DMS53 (cell line): ENCODE measurements around the gene ZNF491.
"Not testable (repeated sequence)": the region's sequence is repeated elsewhere in the genome, so short reads cannot be mapped to it uniquely, and the experiment has no call there.

ENCODE experiments used
- DNase-seq: peaks from one replicate; lab custom pipeline; 2025; lab: John Stamatoyannopoulos, UW

The ZNF491 gene

DNA sequence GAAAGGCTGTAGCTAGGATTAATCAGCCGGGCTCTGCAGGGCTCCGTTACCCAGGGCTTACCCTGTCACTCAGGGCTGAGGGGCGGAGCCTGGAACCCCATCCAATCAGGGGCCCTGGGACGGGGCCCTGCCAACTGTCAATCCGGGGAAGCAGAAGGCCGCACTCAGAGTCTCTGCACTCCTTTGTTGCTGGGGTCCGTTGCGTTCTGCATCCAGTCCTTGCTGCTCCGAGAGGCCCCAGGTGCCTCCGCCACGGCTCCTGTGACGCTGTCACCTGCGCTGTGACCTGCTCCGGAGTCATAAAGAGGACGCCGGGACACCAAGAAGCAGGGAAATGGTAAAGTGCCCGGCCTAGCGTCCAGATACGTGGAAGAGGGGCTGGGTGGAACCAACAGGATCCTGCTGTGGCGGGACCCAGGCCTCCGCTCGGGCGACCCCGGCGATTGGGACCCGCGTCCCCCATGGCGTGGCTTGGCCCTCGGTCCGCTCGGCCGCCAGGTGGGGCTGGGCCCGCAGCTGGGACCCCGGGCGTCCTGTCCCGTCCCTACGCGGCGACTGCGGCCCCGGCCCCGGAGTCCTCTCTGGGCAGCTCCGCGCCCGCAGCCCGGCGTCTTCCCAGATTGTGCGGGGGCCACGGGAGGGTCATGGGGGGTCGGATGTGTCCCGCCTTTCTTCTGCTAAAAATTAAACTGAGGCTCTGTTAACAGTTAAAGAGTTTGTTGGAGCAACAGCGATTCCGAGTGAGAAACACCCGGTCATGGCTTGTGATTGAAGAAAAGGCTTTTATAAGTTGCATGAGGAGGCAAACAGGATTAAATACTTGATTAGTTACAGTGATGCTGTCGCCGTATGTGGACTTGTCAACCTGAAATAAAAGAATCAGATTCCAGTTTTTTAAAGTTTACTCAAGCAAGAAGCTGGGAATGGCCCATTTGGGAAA lies at the start of gene ZNF491:
Gene ZNF491 (plus strand): TSS at position 133 of the 940 bp plus-strand sequence. CDS start 7,431 bp downstream, outside the sequence.
- peak; percentile 94 for DNase-seq

DNA sequence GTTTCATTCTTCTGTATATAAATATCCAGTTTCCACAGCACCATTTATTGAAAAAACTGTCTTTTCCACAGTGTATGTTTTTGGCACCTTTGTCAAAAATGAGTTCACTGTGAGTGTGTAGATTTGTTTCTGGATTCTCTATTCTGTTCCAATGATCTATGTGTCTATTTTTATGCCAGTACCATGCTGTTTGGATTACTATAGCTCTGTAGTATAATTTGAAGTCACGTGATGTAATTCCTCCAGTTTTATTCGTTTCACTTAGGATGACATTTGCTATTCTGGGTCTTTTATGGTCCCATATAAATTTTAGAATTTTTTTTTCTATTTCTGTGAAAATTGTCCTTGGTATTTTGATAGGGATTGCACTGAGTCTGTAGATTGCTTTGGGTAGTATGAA lies 48.6 kb upstream of the ZNF491 start:
- no peak for DNase-seq

DNA sequence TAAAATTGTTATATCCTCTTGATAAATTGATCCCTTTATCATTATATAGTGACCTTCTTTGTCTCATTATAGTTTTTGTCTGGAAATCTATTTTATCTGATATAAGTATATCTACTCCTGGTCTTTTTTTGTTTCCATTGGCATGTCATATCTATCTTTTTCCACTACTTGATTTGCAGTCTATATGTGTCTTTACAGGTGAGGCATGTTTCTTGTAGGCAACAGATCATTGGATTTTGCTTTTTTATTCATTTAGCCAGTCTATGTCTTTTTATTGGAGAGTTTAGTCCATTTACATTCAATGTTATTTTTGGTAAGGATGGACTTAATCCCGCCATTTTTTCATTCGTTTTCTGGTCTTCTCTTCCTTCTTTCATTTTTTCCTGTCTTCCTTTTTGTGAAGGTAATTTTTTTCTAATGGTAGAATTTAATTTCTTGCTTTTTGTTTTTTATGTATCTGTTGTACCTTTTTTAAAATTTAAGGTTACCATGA lies 46.0 kb upstream of the ZNF491 start:
- DNase-seq, result no peak

DNA sequence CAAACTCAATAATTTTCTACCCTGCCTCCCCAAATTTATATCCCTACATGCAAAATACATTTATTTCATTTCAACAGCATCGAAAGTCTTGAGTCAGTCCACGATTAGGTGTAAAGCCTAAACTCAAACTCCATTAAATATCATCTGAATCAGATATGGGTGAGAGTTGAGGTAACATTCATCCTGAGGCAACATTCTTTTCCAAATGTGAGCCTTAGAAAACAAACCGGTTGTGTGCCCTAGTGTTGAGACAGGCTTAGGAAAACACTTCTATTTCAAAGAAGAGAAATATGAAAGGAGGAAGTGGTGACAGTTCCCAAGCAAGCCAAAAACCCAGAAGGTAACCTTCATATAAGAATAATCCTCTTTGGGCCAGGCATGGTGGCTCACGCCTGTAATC lies 43.7 kb upstream of the ZNF491 start:
- DNase-seq, result no peak

DNA sequence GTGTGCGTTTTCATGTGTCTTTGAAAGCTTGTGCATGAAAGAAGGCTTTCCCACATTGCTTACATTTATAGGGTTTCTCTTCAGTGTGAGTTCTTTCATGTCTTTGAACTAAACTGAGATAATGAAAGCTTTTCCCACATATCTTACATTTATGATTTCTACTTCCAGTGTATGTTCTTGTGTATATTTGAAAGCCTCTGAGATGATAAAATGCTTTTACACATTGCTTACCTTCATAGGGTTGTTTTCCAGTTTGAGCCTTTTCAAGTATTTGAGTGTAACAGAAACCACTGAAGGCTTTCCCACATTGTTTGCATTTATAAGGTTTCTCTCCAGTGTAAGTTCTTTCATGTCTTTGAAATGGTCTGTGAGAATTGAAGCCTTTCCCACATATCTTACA lies 41.4 kb upstream of the ZNF491 start:
- no peak for DNase-seq

DNA sequence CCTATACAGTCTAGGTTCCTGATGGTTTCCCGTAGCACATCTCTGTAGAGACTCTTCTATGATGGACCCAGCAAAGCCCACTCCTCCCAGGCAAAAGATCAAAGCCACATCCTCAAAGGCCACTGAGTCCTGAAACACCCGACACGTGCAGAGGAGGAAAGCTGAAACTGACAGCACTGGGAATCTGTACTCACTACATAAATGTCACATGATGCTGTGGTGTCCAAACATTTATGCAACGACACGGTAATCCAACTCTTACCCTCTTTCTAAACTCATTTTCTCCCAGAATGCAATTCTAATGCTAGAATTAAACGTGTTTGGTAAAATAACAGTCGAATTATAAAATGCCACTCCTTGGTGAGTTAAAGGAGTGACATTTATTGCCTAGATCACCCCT lies 38.5 kb upstream of the ZNF491 start:
- DNase-seq, result no peak

DNA sequence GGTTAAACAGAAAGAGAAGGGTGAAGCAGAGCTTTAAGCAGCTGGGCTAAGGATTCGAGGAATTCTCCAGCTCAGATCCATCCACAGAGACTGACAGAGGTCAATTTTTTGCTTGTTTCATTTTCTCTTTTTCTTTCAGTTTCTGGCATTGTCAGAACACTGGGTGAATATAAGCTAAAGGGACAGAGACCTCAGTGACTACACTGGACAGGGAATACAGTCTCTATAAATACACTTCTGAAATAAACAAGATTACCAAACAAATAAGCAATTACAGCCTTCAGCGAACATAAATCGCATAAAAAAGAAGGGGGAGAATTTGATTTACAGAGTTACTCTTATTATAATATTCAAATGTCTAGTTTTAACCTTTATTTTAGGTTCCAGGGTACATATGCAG lies 35.2 kb upstream of the ZNF491 start:
- no peak for DNase-seq

DNA sequence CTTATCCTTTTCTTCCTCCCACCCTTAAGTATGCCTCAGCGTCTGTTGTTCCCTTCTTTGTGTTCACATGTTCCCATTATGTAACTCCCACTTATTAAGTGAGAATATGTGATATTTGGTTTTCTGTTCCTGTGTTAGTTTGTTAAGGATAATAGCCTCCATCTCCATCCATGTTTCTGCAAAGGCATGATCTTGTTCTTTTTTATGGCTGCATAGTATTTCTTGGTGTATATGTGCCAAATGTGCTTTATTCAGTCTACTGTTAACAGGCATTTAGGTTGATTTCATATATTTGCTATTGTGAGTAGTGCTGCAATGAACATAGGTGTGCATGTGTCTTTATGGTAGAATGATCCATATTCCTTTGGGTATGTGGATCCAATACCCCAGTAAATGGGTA lies 34.7 kb upstream of the ZNF491 start:
- DNase-seq, result no peak

DNA sequence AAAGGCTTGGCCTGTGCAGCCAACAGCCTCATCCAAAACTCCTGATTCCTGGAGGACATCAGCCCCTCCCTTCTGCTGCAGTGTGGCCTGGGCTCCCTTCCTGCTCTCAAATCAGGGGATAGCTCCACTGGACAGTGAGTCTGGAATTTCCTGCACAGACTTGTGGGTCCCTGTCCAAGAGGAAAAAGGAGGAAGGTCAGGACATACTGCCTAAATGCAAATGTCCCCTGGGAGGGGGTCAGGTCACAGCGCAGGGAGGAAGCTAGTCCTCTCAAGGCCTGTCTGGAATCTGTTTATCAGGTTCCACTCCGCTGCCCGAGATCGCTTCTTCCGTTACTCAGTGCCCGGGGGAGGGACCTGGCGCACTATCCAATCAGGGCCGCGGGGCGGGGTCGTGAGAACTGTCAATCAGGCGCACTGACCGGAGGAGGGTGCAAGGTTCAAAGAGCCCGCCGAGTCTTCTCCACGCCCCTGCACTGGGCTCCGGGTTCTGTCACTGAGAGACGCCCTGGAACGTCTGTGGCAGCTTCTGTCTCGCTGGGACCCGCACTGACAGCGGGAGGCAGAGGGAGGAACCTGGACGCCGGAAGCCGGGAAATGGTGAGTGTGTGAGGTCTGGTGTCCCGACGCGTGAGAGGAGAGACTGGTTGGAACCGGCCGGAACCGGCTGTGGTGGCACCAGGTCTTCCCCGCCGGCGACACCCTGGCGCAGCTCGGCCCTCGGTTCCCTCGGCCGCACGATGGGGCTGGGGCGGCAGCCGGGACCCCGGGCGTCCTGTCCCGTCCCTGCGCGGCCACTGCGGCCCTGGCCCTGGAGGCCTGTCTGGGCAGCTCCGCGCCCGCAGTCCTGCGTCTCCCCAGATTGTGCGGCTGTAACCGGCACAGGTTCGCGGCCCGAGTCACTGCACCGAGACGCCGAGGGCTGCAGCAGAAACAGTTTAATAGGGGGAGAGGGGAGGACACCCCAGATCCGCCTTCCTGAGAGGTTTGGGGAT lies 31.4 kb upstream of the ZNF491 start, which contains the start of gene ZNF441:
Gene ZNF441 (plus strand): TSS at position 404 of the 995 bp plus-strand sequence. CDS start 194 bp downstream, at position 598.
- DNase-seq, result peak; percentile 97

DNA sequence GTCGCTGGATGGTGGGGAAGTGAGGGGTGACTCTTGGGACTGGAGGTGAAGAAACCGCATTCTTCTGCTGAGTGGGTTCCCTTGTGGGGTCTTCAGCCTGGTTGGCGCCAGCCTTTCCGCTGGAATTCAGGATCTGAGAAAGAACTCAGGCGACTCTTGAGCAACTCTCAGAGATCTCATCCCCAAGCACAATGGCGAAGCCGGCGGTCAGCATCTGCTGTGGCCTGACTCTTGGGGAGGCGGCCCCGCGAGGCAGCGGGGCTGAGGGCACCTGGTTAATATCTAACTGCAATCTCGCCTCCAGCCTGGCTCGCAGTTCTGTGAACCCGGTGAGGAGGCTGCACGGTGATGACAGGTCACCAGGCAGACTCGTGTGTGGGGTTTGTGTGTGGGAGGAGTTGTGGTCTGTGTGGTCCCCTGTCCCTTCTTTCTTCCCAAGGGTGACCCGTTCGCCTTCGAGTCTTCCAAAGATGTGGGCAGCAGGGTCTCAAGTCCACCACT lies 30.6 kb upstream of the ZNF491 start:
- peak; percentile 84 for DNase-seq

DNA sequence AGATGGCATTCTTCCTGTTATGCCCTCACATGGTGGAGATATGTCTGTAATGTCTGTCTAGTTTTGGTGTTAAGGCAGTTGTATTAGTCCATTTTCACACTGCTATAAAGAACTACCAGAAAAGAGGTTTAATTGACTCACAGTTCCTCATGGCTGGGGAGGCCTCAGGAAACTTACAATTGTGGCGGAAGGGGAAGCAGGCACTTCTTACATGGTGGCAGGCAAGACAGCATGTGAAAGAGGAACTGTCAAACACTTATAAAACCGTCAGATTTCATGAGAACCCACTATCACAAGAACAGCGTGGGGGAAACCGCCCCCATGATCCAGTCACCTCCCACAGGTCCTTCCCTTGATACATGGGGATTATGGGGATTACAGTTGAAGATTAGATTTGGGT lies 28.3 kb upstream of the ZNF491 start:
- no peak for DNase-seq

DNA sequence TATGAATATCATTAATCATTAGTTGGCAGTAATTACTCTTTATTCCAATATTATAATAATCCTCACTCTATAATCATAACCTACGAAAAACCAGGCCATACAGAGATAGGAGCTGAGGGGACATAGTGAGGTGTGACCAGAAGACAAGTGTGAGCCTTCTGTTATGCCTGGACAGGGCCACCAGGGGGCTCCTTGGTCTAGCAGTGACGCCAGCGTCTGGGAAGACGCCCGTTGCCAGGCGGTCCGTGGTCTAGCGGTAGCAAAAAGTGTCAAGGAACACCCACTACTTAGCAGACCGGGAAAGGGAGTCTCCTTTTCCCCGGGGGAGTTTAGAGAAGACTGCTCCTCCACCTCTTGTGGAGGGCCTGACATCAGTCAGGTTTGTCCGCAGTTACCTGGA lies 26.8 kb upstream of the ZNF491 start:
- not testable (repeated sequence) for DNase-seq

DNA sequence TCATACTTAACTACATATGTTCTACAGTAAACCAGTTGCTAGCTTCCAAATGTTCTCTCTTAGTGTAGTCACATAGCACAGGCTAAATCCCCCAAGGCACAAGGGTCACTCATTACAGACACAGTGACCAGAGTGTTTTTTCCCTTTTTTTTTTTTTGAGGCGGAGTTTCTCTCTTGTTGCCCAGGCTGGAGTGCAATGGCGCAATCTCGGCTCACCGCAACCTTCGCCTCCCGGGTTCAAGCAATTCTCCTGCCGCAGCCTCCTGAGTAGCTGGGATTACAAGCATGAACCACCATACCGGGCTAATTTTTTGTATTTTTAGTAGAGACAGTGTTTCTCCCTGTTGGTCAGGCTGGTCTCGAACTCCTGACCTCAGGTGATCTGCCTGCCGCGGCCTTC lies 21.7 kb upstream of the ZNF491 start:
- DNase-seq, result not testable (repeated sequence)

DNA sequence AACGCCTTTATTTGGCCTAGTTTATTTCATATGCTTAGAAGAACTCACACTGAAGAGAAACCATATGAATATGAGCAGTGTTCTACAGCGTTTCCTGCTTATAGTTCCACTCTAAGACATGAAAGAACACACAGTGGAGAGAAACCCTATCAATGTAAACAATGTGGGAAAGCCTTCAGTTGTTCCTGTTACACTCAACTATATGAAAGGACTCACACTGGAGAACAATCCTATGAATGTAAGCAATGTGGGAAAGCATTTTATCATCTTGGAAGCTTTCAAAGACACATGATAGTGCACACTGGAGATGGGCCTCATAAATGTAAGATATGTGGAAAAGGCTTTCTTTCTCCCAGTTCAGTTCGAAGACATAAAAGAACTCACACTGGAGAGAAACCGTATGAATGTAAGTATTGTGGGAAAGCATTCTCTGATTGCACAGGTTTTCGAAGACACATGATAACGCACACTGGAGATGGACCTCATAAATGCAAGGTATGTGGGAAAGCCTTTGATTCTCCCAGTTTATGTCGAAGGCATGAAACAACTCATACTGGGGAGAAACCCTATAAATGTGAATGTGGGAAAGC lies 17.8 kb upstream of the ZNF491 start:
- DNase-seq, result no peak

DNA sequence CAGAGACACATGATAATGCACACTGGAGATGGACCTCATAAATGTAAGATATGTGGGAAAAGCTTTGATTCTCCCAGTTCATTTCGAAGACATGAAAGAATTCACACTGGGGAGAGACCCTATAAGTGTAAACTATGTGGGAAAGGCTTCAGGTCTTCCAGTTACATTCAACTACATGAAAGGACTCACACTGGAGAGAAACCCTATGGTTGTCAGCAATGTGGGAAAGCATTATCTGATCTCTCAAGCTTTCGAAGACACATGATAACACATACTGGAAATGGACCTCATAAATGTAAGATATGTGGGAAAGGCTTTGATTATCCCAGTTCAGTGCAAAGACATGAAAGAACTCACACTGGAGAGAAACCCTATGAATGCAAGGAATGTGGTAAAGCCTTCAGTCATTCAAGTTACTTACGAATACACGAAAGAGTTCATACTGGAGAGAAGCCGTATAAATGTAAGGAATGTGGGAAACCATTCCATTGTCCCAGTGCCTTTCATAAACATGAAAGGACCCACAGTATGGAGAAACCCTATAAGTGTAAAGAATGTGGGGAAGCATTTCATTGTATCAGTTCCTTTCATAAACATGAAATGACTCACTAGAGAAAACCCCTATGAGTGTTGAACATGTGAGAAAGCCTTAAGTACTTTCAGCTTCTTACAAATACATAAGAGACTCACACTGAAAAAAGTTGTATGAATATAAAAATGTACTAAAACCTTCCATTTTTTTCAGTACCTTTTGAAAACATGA lies 16.8 kb upstream of the ZNF491 start:
- peak; percentile 11 for DNase-seq

DNA sequence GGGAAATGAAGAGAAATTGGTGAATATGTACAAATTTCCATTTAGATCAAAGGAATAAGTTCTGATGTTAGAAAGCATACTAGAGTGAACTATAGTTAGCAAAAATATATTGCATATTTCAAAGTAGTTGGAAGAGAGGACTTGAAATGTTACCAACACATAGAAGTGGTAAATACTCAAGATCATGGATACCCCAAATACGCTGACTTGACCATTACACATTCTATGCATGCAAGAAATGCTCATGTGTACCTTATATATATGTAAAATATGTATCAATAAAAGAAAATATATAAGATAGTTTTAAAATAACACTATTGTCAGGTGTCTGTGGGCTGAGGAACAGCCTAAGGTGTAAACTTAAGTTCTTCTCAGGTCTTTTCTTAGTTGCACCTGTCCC lies 14.6 kb upstream of the ZNF491 start:
- no peak for DNase-seq

DNA sequence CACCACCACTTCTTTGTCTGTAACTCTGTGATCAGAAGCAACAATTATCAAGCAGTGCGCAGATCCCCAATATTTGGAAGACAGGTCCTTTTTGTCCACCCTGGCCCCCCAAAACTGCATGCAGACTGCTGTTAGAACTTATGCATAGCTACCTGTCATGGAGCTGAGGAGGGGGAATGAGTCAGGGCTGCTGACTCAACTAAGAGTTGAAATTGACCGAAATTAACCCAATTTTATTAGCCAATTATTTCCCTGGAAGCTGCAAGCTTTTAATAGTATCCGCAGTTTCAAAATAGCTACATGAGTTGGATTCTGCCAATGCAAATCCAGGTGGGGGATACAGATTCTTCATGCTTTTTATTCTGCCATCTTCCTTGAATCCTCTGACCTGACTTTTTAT lies 14.0 kb upstream of the ZNF491 start:
- no peak for DNase-seq

DNA sequence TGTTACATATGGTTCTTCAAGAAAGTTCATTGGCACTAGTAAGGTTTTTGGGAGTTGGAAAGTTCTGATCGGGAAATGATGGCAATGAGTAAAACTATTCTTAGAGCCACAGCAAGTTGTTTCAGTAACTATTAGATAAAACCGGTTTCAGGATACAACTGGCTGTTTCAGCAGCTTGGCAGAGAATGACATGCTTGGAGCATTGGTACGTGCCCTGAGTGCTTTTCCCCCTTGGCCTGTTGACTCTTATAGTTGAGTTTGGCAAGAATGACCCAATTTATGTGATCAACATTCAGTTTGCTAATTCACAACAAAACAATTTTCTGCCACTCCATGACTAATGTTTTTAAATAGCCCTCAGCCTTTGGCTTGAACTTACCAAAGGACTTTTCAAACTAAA lies 10.8 kb upstream of the ZNF491 start:
- DNase-seq, result no peak

DNA sequence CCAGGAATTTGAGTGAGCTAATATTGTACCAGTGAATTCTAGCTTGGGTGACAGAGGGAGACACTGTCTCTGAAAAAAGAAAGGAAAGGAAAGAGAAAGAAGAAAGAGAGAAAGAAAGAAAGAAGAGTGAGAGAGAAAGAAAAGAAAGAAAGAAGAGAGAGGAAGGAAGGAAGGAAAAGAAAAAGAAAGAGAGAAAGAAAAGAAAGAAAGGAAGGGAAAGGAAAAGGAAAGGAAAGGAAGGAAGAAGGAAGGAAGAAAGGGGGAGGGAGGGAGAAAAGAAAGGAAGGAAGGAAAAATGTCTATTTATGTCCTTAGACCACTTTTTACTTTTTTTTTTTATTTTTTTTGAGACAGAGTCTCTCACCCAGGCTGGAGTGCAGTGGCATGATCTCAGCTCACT lies 5.4 kb upstream of the ZNF491 start:
- DNase-seq, result no peak

DNA sequence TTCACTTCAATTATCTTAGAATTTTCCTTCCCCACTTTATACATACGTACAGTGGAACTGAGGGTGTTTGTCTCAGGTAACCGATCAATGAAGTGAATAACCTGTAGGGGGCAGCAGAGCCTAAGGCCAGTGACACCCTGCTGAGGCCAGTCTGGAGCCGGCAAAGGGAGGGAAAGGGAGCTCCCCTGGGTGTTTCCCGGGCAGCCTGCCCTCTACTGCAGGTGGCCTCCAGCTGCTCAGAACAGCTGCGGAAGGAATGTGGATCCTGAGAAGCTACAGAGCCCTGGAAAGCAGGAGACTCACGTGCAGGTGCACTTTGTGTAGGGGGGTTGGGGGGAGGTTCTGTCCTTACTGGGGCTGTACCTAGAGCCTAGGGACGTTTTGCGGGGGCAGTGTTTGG lies 832 bp upstream of the ZNF491 start:
- peak; percentile 96 for DNase-seq
